GM12891 (cell line): Measurements from ENCODE around the gene NDP.

Source experiments
- POLR2A ChIP-seq: IDR thresholded peaks from 2 replicates; pipeline ENCODE4 v1.6.1; 2011; ENCODE audit warnings: low read depth, low read length, control low read depth
- POLR2AphosphoS5 ChIP-seq: IDR thresholded peaks from 2 replicates; pipeline ENCODE4 v1.6.1; 2011; ENCODE audit warnings: low read depth, low read length, control low read depth
- SPI1 ChIP-seq: IDR thresholded peaks from 2 replicates; pipeline ENCODE4 v1.6.1; 2011; ENCODE audit warnings: low read depth, low read length, control low read depth
- TAF1 ChIP-seq: IDR thresholded peaks from 2 replicates; pipeline ENCODE4 v1.6.1; 2011; ENCODE audit warnings: low read depth, low read length, control low read depth

DNA sequence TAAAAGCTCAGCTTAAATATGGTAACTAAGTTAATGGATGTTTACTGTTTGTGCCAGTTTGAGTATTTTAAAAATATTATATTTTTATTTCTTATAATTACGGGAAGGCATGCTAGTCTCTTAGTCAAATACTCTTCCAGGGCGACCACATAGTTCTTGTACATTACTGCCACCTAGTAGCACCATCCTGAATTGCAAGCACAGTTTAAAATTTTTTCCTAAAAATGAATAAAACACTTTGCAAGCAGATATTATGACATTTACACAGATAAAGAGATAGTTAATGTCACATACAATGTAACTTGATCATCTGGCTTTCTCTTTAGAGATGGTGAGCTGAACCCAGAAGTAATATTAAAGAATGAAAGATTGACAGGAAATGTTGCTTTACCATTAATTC is 11.5 kb downstream of the NDP start:
- TF ChIP-seq POLR2A, result no peak
- TF ChIP-seq POLR2AphosphoS5, result no peak
- no peak for TF ChIP-seq SPI1
- TF ChIP-seq TAF1, result no peak
